K562 (cell line): Measurements from ENCODE around the gene ADAM10. TPM values are rescaled to one million over a fixed set of nuclear protein-coding genes. Genes with fewer than 3 reads are reported as not detected.
A peak's percentile ranks its signal among the peaks of the same experiment; 100 is the strongest.

ENCODE experiments used
- DLX4 ChIP-seq: fragments of 250-450 bp; sonication (Bioruptor Pico); IDR thresholded peaks from 2 replicates; pipeline ENCODE4 v1.6.1; 2021; ENCODE audit warnings: mild to moderate bottlenecking
- E2F4 ChIP-seq: sonication (generic); formaldehyde crosslinking; IDR thresholded peaks from 2 replicates; pipeline ENCODE4 v1.8.0; 2022; ENCODE audit warnings: mild to moderate bottlenecking, low read depth, missing genetic modification reagents
- RBM22 ChIP-seq: fragments of 200-400 bp; formaldehyde crosslinking; IDR thresholded peaks from 2 replicates; pipeline ENCODE4 v1.6.1; 2018; ENCODE audit warnings: low read length, low read depth; ENCODE audit not compliant: poor library complexity, severe bottlenecking
- TEAD1 ChIP-seq, 2 experiments: fragments of 450-650 bp in 1 of 2; sonication (generic) in 1 of 2; formaldehyde crosslinking; IDR thresholded peaks; 2 replicates each; pipeline versions ENCODE4 v1.4.0 to v1.8.0; 2020 to 2022; ENCODE audit warnings: mild to moderate bottlenecking in 2 of 2, missing genetic modification reagents in 1 of 2
- ZBTB49 ChIP-seq: sonication (generic); formaldehyde crosslinking; IDR thresholded peaks from 2 replicates; pipeline ENCODE4 v1.8.0; 2022; ENCODE audit warnings: missing genetic modification reagents, mild to moderate bottlenecking, borderline replicate concordance
- ZNF316 ChIP-seq: fragments of 450-650 bp; IDR thresholded peaks from 2 replicates; pipeline ENCODE4 v1.6.1; 2016
- polyA plus RNA-seq, 8 experiments: library from polyadenylated mRNA; depleted of rRNA in 4 of 8; stranded (reverse) in 5 of 8; unstranded in 3 of 8; fragments of >200 nt; fragmentation: Nextera tagmentation in 2 of 8; fragmentation: Illumina TruSeq in 1 of 8; extraction: Ambion mirVana in 2 of 8; extraction: Trizol in 1 of 8; gene quantifications; 2 replicates each; pipeline versions ENCODE4 v1.2.1 to v1.2.3, GENCODE V29; 2011 to 2014; ENCODE audit warnings: inconsistent platforms in 1 of 8, missing spikeins in 1 of 8
- total RNA-seq, 7 experiments: library from RNA; depleted of rRNA in 6 of 7; stranded (reverse); fragments of >200 nt in 6 of 7; fragmentation: Illumina TruSeq in 2 of 7; extraction: Trizol in 2 of 7; gene quantifications; 2 replicates each; pipeline versions ENCODE4 v1.2.1 to v1.2.3, GENCODE V29; 2011 to 2021; ENCODE audit warnings: low replicate concordance in 1 of 7
- TF ChIP-seq, protein P1 (sequence below): sonication (generic); IDR thresholded peaks from 2 replicates; pipeline ENCODE4 v1.6.1; 2016

ADAM10 gene
- total and polyA plus RNA-seq, 9 of the 15 experiments (the other 6 are each of a cell fraction or from before 2014, with no cell fraction given), result 11.9 to 152 (median 57.3) TPM

- TF ChIP-seq, protein P1, sequence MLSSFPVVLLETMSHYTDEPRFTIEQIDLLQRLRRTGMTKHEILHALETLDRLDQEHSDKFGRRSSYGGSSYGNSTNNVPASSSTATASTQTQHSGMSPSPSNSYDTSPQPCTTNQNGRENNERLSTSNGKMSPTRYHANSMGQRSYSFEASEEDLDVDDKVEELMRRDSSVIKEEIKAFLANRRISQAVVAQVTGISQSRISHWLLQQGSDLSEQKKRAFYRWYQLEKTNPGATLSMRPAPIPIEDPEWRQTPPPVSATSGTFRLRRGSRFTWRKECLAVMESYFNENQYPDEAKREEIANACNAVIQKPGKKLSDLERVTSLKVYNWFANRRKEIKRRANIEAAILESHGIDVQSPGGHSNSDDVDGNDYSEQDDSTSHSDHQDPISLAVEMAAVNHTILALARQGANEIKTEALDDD, result peak; percentile 36; the same call in 1 of the 2 replicates
- TF ChIP-seq E2F4 (no peak), ZNF316 (peak; percentile 75), RBM22 (no peak), DLX4 (CRISPR knock-in tag) (no peak), ZBTB49 (CRISPR knock-in tag) (no peak), TEAD1 (CRISPR knock-in tag; IDR thresholded peaks at IDR 0.05) (no peak)
Observed at GRCh38 chr15:58678683-58679082, 70.8 kb downstream of the ADAM10 start (continued).
